Upper lobe of right lung (tissue), 1 donor: ENCODE measurements around the gene KCNMA1. TPM values are rescaled to one million over a fixed set of nuclear protein-coding genes. Genes with fewer than 3 reads are reported as not detected.

ENCODE experiments used
- ATAC-seq: fragments of 200-7000 bp; cut with Tn5 transposase; one replicate; pipeline ENCODE4 v1.9.1; 2020; ENCODE audit warnings: mild to moderate bottlenecking, moderate library complexity
- DNase-seq: peaks from one replicate; pipeline ENCODE4 v3.0.0-alpha.2; 2020
- H3K27ac ChIP-seq: fragments of 200-600 bp; one replicate; pipeline ENCODE4 v1.8.0; 2022
- H3K27me3 ChIP-seq: fragments of 200-600 bp; one replicate; pipeline ENCODE4 v1.8.0; 2022; ENCODE audit warnings: mild to moderate bottlenecking
- H3K36me3 ChIP-seq: fragments of 200-600 bp; one replicate; pipeline ENCODE4 v1.8.0; 2022
- H3K4me1 ChIP-seq: fragments of 200-600 bp; one replicate; pipeline ENCODE4 v1.8.0; 2022
- H3K4me3 ChIP-seq: fragments of 200-600 bp; one replicate; pipeline ENCODE4 v1.8.0; 2022; ENCODE audit warnings: mild to moderate bottlenecking
- H3K9me3 ChIP-seq: fragments of 200-600 bp; one replicate; pipeline ENCODE4 v1.8.0; 2022
- CTCF ChIP-seq: fragments of 200-600 bp; IDR thresholded peaks from one replicate; pipeline ENCODE4 v1.8.0; 2022; ENCODE audit warnings: antibody characterized with exemption
- intact Hi-C: fragments of 100-400 bp; cut with DNase I; formaldehyde crosslinking; loops from one replicate; pipeline ENCODE4 v1.11.0; 2022
- total RNA-seq: library from RNA; stranded (reverse); fragmentation: NEBNext Ultra II Directional; extraction: Animal tissue kit (Norgen Biotek cat#: 25700); gene quantifications from one replicate; pipeline ENCODE4 v1.2.1, GENCODE V29; 2021
- donor health status: DM: no; HTN: yes; CAD: no; lungs with severe emphysema.

Gene KCNMA1
- total RNA-seq, 1 donor from 2014 or later: 26.3 TPM

GRCh38 chr10:77513220-77513619 is 124.4 kb downstream of the KCNMA1 start:
- H3K4me3 ChIP-seq: no peak overlapping the region
- H3K27ac ChIP-seq: no peak overlapping the region
- no peaks in the 10 kb centered on the region for H3K9me3 ChIP-seq
- ATAC-seq (no peak), DNase-seq (no peak)
- H3K36me3 ChIP-seq: no peaks in the 10 kb centered on the region
- TF ChIP-seq CTCF: no peak
- H3K27me3 ChIP-seq: no peaks in the 10 kb centered on the region
- H3K4me1 ChIP-seq: no peaks in the 10 kb centered on the region
- intact Hi-C loops: no loop called here

- intact Hi-C loops: no loop called here
- no peak for TF ChIP-seq CTCF
- ATAC-seq: no peak
- Histone ChIP-seq H3K27ac (no peak overlapping the region), H3K4me1 (no peaks in the 10 kb centered on the region), H3K36me3 (no peaks in the 10 kb centered on the region), H3K4me3 (no peak overlapping the region), H3K9me3 (no peaks in the 10 kb centered on the region), H3K27me3 (no peaks in the 10 kb centered on the region)
- no peak for DNase-seq
Observed at GRCh38 chr10:77512219-77512578, 125.4 kb downstream of the KCNMA1 start.

GRCh38 chr10:77511498-77512218 is 126.0 kb downstream of the KCNMA1 start:
- DNase-seq (no peak), ATAC-seq (no peak)
- H3K36me3 ChIP-seq: no peaks in the 10 kb centered on the region
- H3K27ac ChIP-seq: no peak overlapping the region
- H3K4me3 ChIP-seq: no peak overlapping the region
- TF ChIP-seq CTCF: no peak
- H3K27me3 ChIP-seq: no peaks in the 10 kb centered on the region
- no peaks in the 10 kb centered on the region for H3K9me3 ChIP-seq
- no peaks in the 10 kb centered on the region for H3K4me1 ChIP-seq
- intact Hi-C loops: no loop called here

- no peak overlapping the region for H3K27ac ChIP-seq
- ATAC-seq: no peak
- DNase-seq: no peak
- H3K27me3 ChIP-seq: no peaks in the 10 kb centered on the region
- H3K4me3 ChIP-seq: no peak overlapping the region
- H3K36me3 ChIP-seq: no peaks in the 10 kb centered on the region
- intact Hi-C loops: no loop called here
- no peak for TF ChIP-seq CTCF
- H3K4me1 ChIP-seq: no peaks in the 10 kb centered on the region
- H3K9me3 ChIP-seq: no peaks in the 10 kb centered on the region
Observed at GRCh38 chr10:77510695-77511094, 126.9 kb downstream of the KCNMA1 start.

GRCh38 chr10:77510294-77510693 is 127.3 kb downstream of the KCNMA1 start:
- Histone ChIP-seq H3K4me1 (no peaks in the 10 kb centered on the region), H3K9me3 (no peaks in the 10 kb centered on the region), H3K27ac (no peak overlapping the region), H3K36me3 (no peaks in the 10 kb centered on the region), H3K4me3 (no peak overlapping the region), H3K27me3 (no peaks in the 10 kb centered on the region)
- no peak for TF ChIP-seq CTCF
- ATAC-seq: no peak
- no peak for DNase-seq
- intact Hi-C loops: no loop called here

GRCh38 chr10:77509391-77509790 is 128.2 kb downstream of the KCNMA1 start:
- Histone ChIP-seq H3K9me3 (no peaks in the 10 kb centered on the region), H3K4me1 (no peaks in the 10 kb centered on the region), H3K36me3 (no peaks in the 10 kb centered on the region), H3K27ac (no peak overlapping the region), H3K27me3 (no peaks in the 10 kb centered on the region), H3K4me3 (no peak overlapping the region)
- DNase-seq (no peak), ATAC-seq (no peak)
- TF ChIP-seq CTCF: no peak
- intact Hi-C loops: no loop called here
